HL-60/S4 (cell line): ENCODE data around the gene EHD4.

ENCODE experiments used
- in situ Hi-C: fragments of 300-500 bp; cut with MboI; formaldehyde crosslinking; loops from 2 replicates; pipeline ENCODE4 v1.14.3; 2022; ENCODE audit warnings: low sequenced_read_pairs

The EHD4 gene

GRCh38 chr15:41941644-41942415 is 30.5 kb downstream of the EHD4 start:
- in situ Hi-C loops, result no loop called here

GRCh38 chr15:41940441-41940857 is 31.9 kb downstream of the EHD4 start:
- in situ Hi-C loops, result no loop called here

GRCh38 chr15:41939986-41940385 is 32.4 kb downstream of the EHD4 start:
- in situ Hi-C loops, result no loop called here

GRCh38 chr15:41937568-41937923 is 34.8 kb downstream of the EHD4 start:
- in situ Hi-C loops, result no loop called here

GRCh38 chr15:41936649-41937567 is 35.4 kb downstream of the EHD4 start:
- in situ Hi-C loops, result no loop called here

GRCh38 chr15:41936155-41936554 is 36.2 kb downstream of the EHD4 start:
- in situ Hi-C loops, result no loop called here

GRCh38 chr15:41935566-41936020 is 36.8 kb downstream of the EHD4 start:
- in situ Hi-C loops, result no loop called here

GRCh38 chr15:41934843-41935242 is 37.5 kb downstream of the EHD4 start:
- in situ Hi-C loops, result no loop called here

- in situ Hi-C loops, result no loop called here
These were observed 38.6 kb downstream of the EHD4 start for GRCh38 chr15:41933771-41934170.

- in situ Hi-C loops, result no loop called here
These were observed 39.0 kb downstream of the EHD4 start for GRCh38 chr15:41933326-41933725.

GRCh38 chr15:41932511-41933289 is 39.7 kb downstream of the EHD4 start:
- in situ Hi-C loops, result no loop called here

GRCh38 chr15:41932101-41932500 is 40.3 kb downstream of the EHD4 start:
- in situ Hi-C loops, result no loop called here

- in situ Hi-C loops, result no loop called here
These were observed 41.5 kb downstream of the EHD4 start for GRCh38 chr15:41930867-41931222.

GRCh38 chr15:41930221-41930866 is 42.0 kb downstream of the EHD4 start:
- in situ Hi-C loops, result no loop called here

- in situ Hi-C loops, result no loop called here
These were observed 43.4 kb downstream of the EHD4 start for GRCh38 chr15:41928637-41929620.

- in situ Hi-C loops, result no loop called here
These were observed 44.3 kb downstream of the EHD4 start for GRCh38 chr15:41928100-41928499.

GRCh38 chr15:41927536-41927935 is 44.8 kb downstream of the EHD4 start:
- in situ Hi-C loops, result no loop called here

- in situ Hi-C loops, result no loop called here
These were observed 45.9 kb downstream of the EHD4 start for GRCh38 chr15:41926185-41927056.
